Stimulated activated CD8-positive, alpha-beta memory T cell treated with anti-CD3 and anti-CD28 coated beads, Interleukin-7, amount 100 ng/mL, for 48 hours (primary cell): ENCODE measurements around the gene ORC6.
"Not testable (repeated sequence)": the region's sequence is repeated elsewhere in the genome, so short reads cannot be mapped to it uniquely, and the experiment has no call there.

Experiments
- DNase-seq, 2 donors: peaks; one replicate each; pipeline ENCODE4 v3.0.0-alpha.2; 2020; ENCODE audit warnings: low read depth in 1 of 2; ENCODE audit errors: extremely low read depth in 1 of 2

ORC6 gene

GRCh38 chr16:46689365-46690280 is at the start of gene ORC6:
Gene ORC6, plus strand, starts transcription at chr16:46689659. Its CDS starts 47 bp downstream, at chr16:46689706.
- DNase-seq, result peak; percentile 91 to 98

GRCh38 chr16:46648656-46649055 is 40.8 kb upstream of the ORC6 start:
- DNase-seq, result no peak

- no peak for DNase-seq
Observed at GRCh38 chr16:46649588-46650253, 39.7 kb upstream of the ORC6 start.

- DNase-seq, result no peak
Observed at GRCh38 chr16:46650254-46650623, 39.2 kb upstream of the ORC6 start.

GRCh38 chr16:46651305-46651704 is 38.2 kb upstream of the ORC6 start:
- DNase-seq, result no peak

- DNase-seq, result peak in 1 of 2 donors; percentile 20
Observed at GRCh38 chr16:46658925-46659324, 30.5 kb upstream of the ORC6 start.

- DNase-seq, result no peak
Observed at GRCh38 chr16:46662123-46662522, 27.3 kb upstream of the ORC6 start.

GRCh38 chr16:46673320-46674013 is 16.0 kb upstream of the ORC6 start:
- DNase-seq, result peak in 1 of 2 donors; percentile 22

- not testable (repeated sequence) for DNase-seq
Observed at GRCh38 chr16:46677943-46678342, 11.5 kb upstream of the ORC6 start.

GRCh38 chr16:46681867-46682266 is 7.6 kb upstream of the ORC6 start:
- DNase-seq, result not testable (repeated sequence)

GRCh38 chr16:46686815-46687473 is 2.5 kb upstream of the ORC6 start:
- no peak for DNase-seq

- no peak for DNase-seq
Observed at GRCh38 chr16:46687486-46687885, 2.0 kb upstream of the ORC6 start.

- DNase-seq, result no peak
Observed at GRCh38 chr16:46688101-46688653, 1.3 kb upstream of the ORC6 start.

- peak; percentile 98 to 99 for DNase-seq
Observed at GRCh38 chr16:46688654-46689364, 650 bp upstream of the ORC6 start, which contains the start of gene VPS35. Gene VPS35, minus strand, starts transcription at chr16:46689178. Its CDS starts 45 bp downstream, at chr16:46689133.

- DNase-seq, result no peak
Observed at GRCh38 chr16:46690281-46691178, 1.1 kb downstream of the ORC6 start.

GRCh38 chr16:46691726-46692125 is 2.3 kb downstream of the ORC6 start:
- DNase-seq, result no peak

GRCh38 chr16:46693598-46693997 is 4.1 kb downstream of the ORC6 start:
- DNase-seq, result no peak

- DNase-seq, result no peak
Observed at GRCh38 chr16:46695937-46696336, 6.5 kb downstream of the ORC6 start.

- no peak for DNase-seq
Observed at GRCh38 chr16:46696957-46697356, 7.5 kb downstream of the ORC6 start.
